ENCODE measurements around the gene PPM1N.

The PPM1N gene

DNA sequence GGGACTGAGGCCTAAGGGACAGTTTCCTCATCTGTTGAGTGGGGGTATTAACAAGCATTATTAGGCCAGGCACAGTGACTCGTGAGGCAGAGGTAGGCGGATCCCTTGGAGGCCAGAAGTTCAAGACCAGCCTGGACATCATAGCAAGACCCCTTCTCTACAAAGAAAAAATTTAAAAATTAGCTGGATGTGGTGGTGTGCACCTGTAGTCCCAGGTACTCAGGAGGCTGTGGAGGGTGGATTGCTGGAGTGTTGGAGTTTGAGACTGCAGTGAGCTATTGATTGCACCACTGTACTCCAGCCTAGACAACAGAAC, 41.8 kb upstream of the PPM1N start:
- no peak for DNase-seq (ENCODE audit: low read depth in 2 of 2)
- no peak overlapping the region for H3K4me3 ChIP-seq (replicated peaks in 1 of 2; ENCODE audit: low read depth in 2 of 2, low read length in 2 of 2)
- TF ChIP-seq, protein P1, sequence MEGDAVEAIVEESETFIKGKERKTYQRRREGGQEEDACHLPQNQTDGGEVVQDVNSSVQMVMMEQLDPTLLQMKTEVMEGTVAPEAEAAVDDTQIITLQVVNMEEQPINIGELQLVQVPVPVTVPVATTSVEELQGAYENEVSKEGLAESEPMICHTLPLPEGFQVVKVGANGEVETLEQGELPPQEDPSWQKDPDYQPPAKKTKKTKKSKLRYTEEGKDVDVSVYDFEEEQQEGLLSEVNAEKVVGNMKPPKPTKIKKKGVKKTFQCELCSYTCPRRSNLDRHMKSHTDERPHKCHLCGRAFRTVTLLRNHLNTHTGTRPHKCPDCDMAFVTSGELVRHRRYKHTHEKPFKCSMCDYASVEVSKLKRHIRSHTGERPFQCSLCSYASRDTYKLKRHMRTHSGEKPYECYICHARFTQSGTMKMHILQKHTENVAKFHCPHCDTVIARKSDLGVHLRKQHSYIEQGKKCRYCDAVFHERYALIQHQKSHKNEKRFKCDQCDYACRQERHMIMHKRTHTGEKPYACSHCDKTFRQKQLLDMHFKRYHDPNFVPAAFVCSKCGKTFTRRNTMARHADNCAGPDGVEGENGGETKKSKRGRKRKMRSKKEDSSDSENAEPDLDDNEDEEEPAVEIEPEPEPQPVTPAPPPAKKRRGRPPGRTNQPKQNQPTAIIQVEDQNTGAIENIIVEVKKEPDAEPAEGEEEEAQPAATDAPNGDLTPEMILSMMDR (IDR thresholded peaks at IDR 0.05; ENCODE audit: low read depth, low read length): no peak

DNA sequence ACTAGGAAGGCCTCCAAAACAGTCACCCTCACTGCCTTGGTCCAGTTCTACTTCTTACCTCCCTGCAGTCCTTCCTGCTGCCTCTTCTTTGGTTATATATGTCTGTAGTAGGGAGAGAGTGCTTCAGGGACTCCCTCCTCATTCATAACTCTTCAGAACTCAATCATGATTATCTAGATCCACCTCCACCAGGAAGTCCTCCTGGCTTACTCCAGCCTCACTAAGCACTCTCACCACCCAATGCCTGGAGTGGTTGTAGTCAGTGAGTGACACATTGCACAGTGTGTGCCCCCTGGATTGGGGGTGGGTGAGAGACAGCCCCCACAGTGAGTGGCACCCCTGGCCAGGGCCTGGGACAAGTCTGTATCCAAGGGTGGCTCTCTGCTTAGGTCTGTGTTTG, 40.5 kb upstream of the PPM1N start:
- DNase-seq (ENCODE audit: low read depth in 2 of 2): no peak
- TF ChIP-seq, protein P1 (IDR thresholded peaks at IDR 0.05; ENCODE audit: low read depth, low read length): no peak
- H3K4me3 ChIP-seq (replicated peaks in 1 of 2; ENCODE audit: low read depth in 2 of 2, low read length in 2 of 2): no peak overlapping the region

DNA sequence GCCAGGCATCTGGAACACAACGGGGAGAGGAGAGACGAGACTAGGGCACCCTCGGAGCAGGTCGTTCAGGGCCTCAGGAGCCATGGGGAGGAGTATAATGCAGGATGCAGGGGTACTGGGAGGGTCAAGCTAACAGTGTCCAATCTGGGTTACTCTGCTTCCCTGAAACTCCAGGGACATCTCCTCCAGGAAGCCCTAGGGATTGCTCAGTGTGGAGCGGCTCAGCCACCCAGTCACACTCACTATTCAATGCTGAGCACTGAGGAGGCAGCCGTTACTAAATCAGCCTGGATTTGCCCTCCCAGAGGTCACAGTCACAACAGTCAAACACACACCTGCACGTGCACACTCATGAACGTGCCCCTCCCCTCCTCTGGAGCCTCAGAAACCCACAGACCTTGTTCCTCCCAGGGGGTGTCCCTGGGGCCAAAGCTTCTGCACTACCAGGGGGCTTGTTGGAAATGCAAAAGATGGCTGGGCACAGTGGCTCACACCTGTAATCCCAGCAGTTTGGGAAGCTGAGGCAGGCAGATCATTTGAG, 37.4 kb upstream of the PPM1N start:
- TF ChIP-seq, protein P1 (IDR thresholded peaks at IDR 0.05; ENCODE audit: low read depth, low read length): no peak
- no peak for DNase-seq (ENCODE audit: low read depth in 2 of 2)
- no peak overlapping the region for H3K4me3 ChIP-seq (replicated peaks in 1 of 2; ENCODE audit: low read depth in 2 of 2, low read length in 2 of 2)

GRCh38 chr19:45462174-45462573, 36.1 kb upstream of the PPM1N start:
- no peak for DNase-seq (ENCODE audit: low read depth in 2 of 2)
- TF ChIP-seq, protein P1 (IDR thresholded peaks at IDR 0.05; ENCODE audit: low read depth, low read length): no peak

GRCh38 chr19:45463241-45463640, 35.0 kb upstream of the PPM1N start:
- DNase-seq (ENCODE audit: low read depth in 2 of 2): no peak
- TF ChIP-seq, protein P1 (IDR thresholded peaks at IDR 0.05; ENCODE audit: low read depth, low read length): no peak
- H3K4me3 ChIP-seq (replicated peaks in 1 of 2; ENCODE audit: low read depth in 2 of 2, low read length in 2 of 2): no peak overlapping the region

More at GRCh38 chr19:45462174-45462573, 36.1 kb upstream of the PPM1N start:
- no peak overlapping the region for H3K4me3 ChIP-seq (replicated peaks in 1 of 2; ENCODE audit: low read depth in 2 of 2, low read length in 2 of 2)

DNA sequence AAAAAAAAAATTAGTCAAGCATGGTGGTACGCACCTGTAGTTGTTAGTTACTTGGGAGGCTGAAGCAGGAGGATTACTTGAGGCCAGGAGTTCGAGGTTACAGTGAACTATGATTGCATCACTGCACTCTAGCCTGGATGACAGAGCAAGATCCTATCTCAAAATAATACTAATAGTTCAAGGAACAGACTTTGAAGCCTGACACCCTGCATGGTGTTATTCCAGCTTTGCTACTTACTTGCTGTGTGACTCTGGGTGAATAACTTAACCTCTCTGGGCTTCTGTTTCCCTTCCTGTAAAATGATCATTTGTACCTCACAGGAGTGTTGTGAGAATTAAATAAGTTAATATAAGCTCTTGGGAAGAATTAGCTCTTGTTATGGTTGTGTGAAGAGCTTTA, 34.0 kb upstream of the PPM1N start:
- TF ChIP-seq, protein P1 (IDR thresholded peaks at IDR 0.05; ENCODE audit: low read depth, low read length): no peak
- no peak overlapping the region for H3K4me3 ChIP-seq (replicated peaks in 1 of 2; ENCODE audit: low read depth in 2 of 2, low read length in 2 of 2)
- no peak for DNase-seq (ENCODE audit: low read depth in 2 of 2)

- TF ChIP-seq, protein P1 (IDR thresholded peaks at IDR 0.05; ENCODE audit: low read depth, low read length): no peak
- DNase-seq (ENCODE audit: low read depth in 2 of 2): no peak
- H3K4me3 ChIP-seq (replicated peaks in 1 of 2; ENCODE audit: low read depth in 2 of 2, low read length in 2 of 2): no peak overlapping the region
Observed at GRCh38 chr19:45464852-45465441, 33.3 kb upstream of the PPM1N start.

Data from cardiac fibroblast (primary cell).